ENCODE data around the gene CPT1C.

Gene CPT1C

GRCh38 chr19:49684251-49684982 is 6.5 kb upstream of the CPT1C start:
- DNase-seq = no peak

- DNase-seq = no peak
These were observed 5.8 kb upstream of the CPT1C start for GRCh38 chr19:49684983-49685553.

GRCh38 chr19:49685845-49686332 is 5.0 kb upstream of the CPT1C start:
- no peak for DNase-seq

GRCh38 chr19:49686503-49687088 is 4.3 kb upstream of the CPT1C start:
- no peak for DNase-seq

GRCh38 chr19:49687150-49687549 is 3.8 kb upstream of the CPT1C start:
- no peak for DNase-seq

- DNase-seq = no peak
These were observed 3.2 kb upstream of the CPT1C start for GRCh38 chr19:49687566-49688316.

GRCh38 chr19:49688531-49689132 is 2.3 kb upstream of the CPT1C start:
- no peak for DNase-seq

GRCh38 chr19:49689133-49690078 is 1.5 kb upstream of the CPT1C start, which contains the start of gene ADM5:
Gene ADM5 (plus strand): TSS chr19:49689594. CDS start chr19:49689838, 244 bp downstream.
- peak; percentile 17 for DNase-seq

GRCh38 chr19:49690079-49690655 is 749 bp upstream of the CPT1C start:
- DNase-seq = no peak

- DNase-seq = no peak
These were observed 579 bp downstream of the CPT1C start for GRCh38 chr19:49691243-49692146.

GRCh38 chr19:49692147-49692506 is 1.2 kb downstream of the CPT1C start:
- no peak for DNase-seq

GRCh38 chr19:49696115-49696514 is 5.2 kb downstream of the CPT1C start:
- DNase-seq = no peak

- no peak for DNase-seq
These were observed 5.9 kb downstream of the CPT1C start for GRCh38 chr19:49696865-49697264.

- no peak for DNase-seq
These were observed 8.4 kb downstream of the CPT1C start for GRCh38 chr19:49699364-49699763.

GRCh38 chr19:49700563-49700962 is 9.6 kb downstream of the CPT1C start:
- DNase-seq = no peak

- DNase-seq = no peak
These were observed 10.4 kb downstream of the CPT1C start for GRCh38 chr19:49701271-49701786.

- no peak for DNase-seq
These were observed 14.1 kb downstream of the CPT1C start for GRCh38 chr19:49704888-49705642.

- DNase-seq = no peak
These were observed 15.0 kb downstream of the CPT1C start for GRCh38 chr19:49705919-49706318.

- no peak for DNase-seq
These were observed 19.5 kb downstream of the CPT1C start for GRCh38 chr19:49710372-49710951.

Measured in activated effector memory CD4-positive, alpha-beta T cell treated with Interleukin-2 at 50 U/mL for 16 hours (primary cell).